ENCODE data around the gene STK10.

The STK10 gene

DNA sequence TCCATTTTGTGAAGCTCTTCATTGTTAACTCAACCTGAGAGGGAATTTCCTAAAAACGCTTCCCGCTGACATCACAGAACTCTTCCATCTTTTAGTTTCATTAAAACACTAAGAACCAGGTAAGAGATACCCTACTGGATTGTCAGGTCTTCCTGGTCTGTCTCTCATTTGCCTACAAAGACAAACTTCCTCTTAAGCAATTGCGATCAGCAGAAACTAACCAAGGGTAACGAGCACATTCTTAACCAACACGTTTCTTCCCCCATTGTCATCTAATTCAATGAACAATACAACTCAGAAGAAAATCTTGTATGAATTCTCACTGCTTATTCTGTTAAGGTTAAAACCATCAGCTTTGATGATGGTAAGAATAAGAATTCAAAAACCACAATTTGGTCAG lies 188.1 kb downstream of the STK10 start:
- H3K4me2 ChIP-seq (ENCODE audit: insufficient read depth, low read length), result no peak overlapping the region
- peaks cover 98% of the 10 kb centered on the region for H3K79me2 ChIP-seq (ENCODE audit: insufficient read depth, low read length)
- H2AFZ ChIP-seq (ENCODE audit: low read depth, low read length), result no peak overlapping the region
- H3K27me3 ChIP-seq (ENCODE audit: insufficient read depth, low read length, poor library complexity), result no peaks in the 10 kb centered on the region
- peaks cover 17% of the 10 kb centered on the region; the same call in 1 of the 2 replicates for H3K36me3 ChIP-seq (ENCODE audit: insufficient read depth, low read length)
- H3K4me1 ChIP-seq (ENCODE audit: insufficient read depth, low read length), result peaks cover 7% of the 10 kb centered on the region
- ATAC-seq (ENCODE audit: insufficient read depth, low read depth), result no peak
- no peaks in the 10 kb centered on the region for H3K9me3 ChIP-seq (ENCODE audit: insufficient read depth, low read length, severe bottlenecking)
- TF ChIP-seq, protein P1, sequence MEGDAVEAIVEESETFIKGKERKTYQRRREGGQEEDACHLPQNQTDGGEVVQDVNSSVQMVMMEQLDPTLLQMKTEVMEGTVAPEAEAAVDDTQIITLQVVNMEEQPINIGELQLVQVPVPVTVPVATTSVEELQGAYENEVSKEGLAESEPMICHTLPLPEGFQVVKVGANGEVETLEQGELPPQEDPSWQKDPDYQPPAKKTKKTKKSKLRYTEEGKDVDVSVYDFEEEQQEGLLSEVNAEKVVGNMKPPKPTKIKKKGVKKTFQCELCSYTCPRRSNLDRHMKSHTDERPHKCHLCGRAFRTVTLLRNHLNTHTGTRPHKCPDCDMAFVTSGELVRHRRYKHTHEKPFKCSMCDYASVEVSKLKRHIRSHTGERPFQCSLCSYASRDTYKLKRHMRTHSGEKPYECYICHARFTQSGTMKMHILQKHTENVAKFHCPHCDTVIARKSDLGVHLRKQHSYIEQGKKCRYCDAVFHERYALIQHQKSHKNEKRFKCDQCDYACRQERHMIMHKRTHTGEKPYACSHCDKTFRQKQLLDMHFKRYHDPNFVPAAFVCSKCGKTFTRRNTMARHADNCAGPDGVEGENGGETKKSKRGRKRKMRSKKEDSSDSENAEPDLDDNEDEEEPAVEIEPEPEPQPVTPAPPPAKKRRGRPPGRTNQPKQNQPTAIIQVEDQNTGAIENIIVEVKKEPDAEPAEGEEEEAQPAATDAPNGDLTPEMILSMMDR (IDR thresholded peaks at IDR 0.05; ENCODE audit: borderline replicate concordance, extremely low read depth, low read length, poor library complexity, severe bottlenecking), result no peak
- TF ChIP-seq EZH2 (IDR thresholded peaks at IDR 0.05; ENCODE audit: borderline replicate concordance, low read depth, low read length, severe bottlenecking), result no peak
- DNase-seq, result no peak
- no peak overlapping the region for H3K27ac ChIP-seq (ENCODE audit: low read length)
- H4K20me1 ChIP-seq (ENCODE audit: insufficient read depth, low read length), result peaks cover 52% of the 10 kb centered on the region
- H3K9ac ChIP-seq (ENCODE audit: low read depth, low read length), result no peak overlapping the region
- H3K4me3 ChIP-seq (ENCODE audit: low read depth in 1 of 2, low read length in 2 of 2), result no peak overlapping the region

DNA sequence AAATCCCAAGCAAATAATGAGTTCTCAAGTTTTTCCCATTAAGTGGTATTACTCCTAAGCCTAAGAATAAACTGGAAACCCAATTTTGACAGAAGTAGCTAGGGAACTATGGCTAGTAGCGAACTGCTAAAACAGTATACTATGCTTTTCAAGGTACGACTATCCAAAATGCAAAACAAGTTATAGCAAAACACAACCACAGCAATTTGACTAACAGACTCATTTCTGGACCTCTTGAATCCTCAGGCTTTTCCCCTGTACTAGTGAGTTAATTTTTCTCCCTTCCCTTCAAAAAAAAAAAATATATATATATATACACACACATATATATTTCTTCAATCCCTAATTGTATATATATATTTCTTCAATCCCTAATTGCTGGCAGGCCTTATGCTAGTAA lies 188.9 kb downstream of the STK10 start:
- H3K79me2 ChIP-seq (ENCODE audit: insufficient read depth, low read length), result peaks cover 98% of the 10 kb centered on the region
- ATAC-seq (ENCODE audit: insufficient read depth, low read depth) (no peak), DNase-seq (no peak)
- peaks cover 52% of the 10 kb centered on the region for H4K20me1 ChIP-seq (ENCODE audit: insufficient read depth, low read length)
- H3K4me1 ChIP-seq (ENCODE audit: insufficient read depth, low read length), result no peaks in the 10 kb centered on the region; the same call in 1 of the 2 replicates
- no peak overlapping the region for H3K4me3 ChIP-seq (ENCODE audit: low read depth in 1 of 2, low read length in 2 of 2)
- TF ChIP-seq, protein P1 (IDR thresholded peaks at IDR 0.05; ENCODE audit: borderline replicate concordance, extremely low read depth, low read length, poor library complexity, severe bottlenecking), result no peak
- TF ChIP-seq EZH2 (IDR thresholded peaks at IDR 0.05; ENCODE audit: borderline replicate concordance, low read depth, low read length, severe bottlenecking), result no peak
- H3K27me3 ChIP-seq (ENCODE audit: insufficient read depth, low read length, poor library complexity), result no peaks in the 10 kb centered on the region
- no peak overlapping the region for H2AFZ ChIP-seq (ENCODE audit: low read depth, low read length)
- H3K27ac ChIP-seq (ENCODE audit: low read length), result no peak overlapping the region
- H3K9me3 ChIP-seq (ENCODE audit: insufficient read depth, low read length, severe bottlenecking), result no peaks in the 10 kb centered on the region
- H3K4me2 ChIP-seq (ENCODE audit: insufficient read depth, low read length), result no peak overlapping the region
- H3K36me3 ChIP-seq (ENCODE audit: insufficient read depth, low read length), result peaks cover 17% of the 10 kb centered on the region; the same call in 1 of the 2 replicates
- no peak overlapping the region for H3K9ac ChIP-seq (ENCODE audit: low read depth, low read length)

GRCh38 chr5:171997011-171997410 lies 191.0 kb downstream of the STK10 start:
- peaks cover 98% of the 10 kb centered on the region for H3K79me2 ChIP-seq (ENCODE audit: insufficient read depth, low read length)
- no peak for ATAC-seq (ENCODE audit: insufficient read depth, low read depth)
- TF ChIP-seq, protein P1 (IDR thresholded peaks at IDR 0.05; ENCODE audit: borderline replicate concordance, extremely low read depth, low read length, poor library complexity, severe bottlenecking), result no peak
- no peak for TF ChIP-seq EZH2 (IDR thresholded peaks at IDR 0.05; ENCODE audit: borderline replicate concordance, low read depth, low read length, severe bottlenecking)
- no peaks in the 10 kb centered on the region for H3K4me1 ChIP-seq (ENCODE audit: insufficient read depth, low read length)
- H2AFZ ChIP-seq (ENCODE audit: low read depth, low read length), result no peak overlapping the region
- no peak overlapping the region for H3K4me3 ChIP-seq (ENCODE audit: low read depth in 1 of 2, low read length in 2 of 2)
- no peak overlapping the region for H3K9ac ChIP-seq (ENCODE audit: low read depth, low read length)
- no peak overlapping the region for H3K27ac ChIP-seq (ENCODE audit: low read length)
- no peaks in the 10 kb centered on the region for H3K9me3 ChIP-seq (ENCODE audit: insufficient read depth, low read length, severe bottlenecking)
- peaks cover 32% of the 10 kb centered on the region; the same call in 1 of the 2 replicates for H3K36me3 ChIP-seq (ENCODE audit: insufficient read depth, low read length)
- no peak for DNase-seq
- H3K4me2 ChIP-seq (ENCODE audit: insufficient read depth, low read length), result no peak overlapping the region
- no peaks in the 10 kb centered on the region for H3K27me3 ChIP-seq (ENCODE audit: insufficient read depth, low read length, poor library complexity)
- peaks cover 51% of the 10 kb centered on the region for H4K20me1 ChIP-seq (ENCODE audit: insufficient read depth, low read length)

DNA sequence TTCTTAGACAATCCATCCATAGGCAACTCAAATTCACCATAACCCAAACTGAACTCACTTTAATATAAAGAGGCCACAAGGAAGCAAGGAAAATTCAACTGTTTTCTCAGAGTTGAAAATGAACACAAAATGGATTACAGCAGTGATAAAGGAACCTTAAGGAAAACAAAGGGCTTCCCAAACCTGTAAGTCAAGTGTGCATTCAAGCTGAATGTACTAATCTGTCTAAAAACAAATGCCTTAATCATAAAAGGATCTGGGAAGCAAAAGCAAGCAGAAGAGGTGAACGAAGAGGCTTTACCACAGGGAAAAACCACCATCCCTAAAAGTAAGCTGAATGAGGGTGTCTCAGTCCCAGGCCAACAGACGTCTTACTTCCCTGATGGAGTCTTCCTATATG lies 195.2 kb downstream of the STK10 start:
- Histone ChIP-seq H2AFZ (ENCODE audit: low read depth, low read length) (no peak overlapping the region), H3K9ac (ENCODE audit: low read depth, low read length) (no peak overlapping the region), H3K9me3 (ENCODE audit: insufficient read depth, low read length, severe bottlenecking) (no peaks in the 10 kb centered on the region), H3K4me2 (ENCODE audit: insufficient read depth, low read length) (no peak overlapping the region), H3K79me2 (ENCODE audit: insufficient read depth, low read length) (peaks cover 93% of the 10 kb centered on the region), H3K27ac (ENCODE audit: low read length) (no peak overlapping the region), H3K36me3 (ENCODE audit: insufficient read depth, low read length) (peaks cover 43% of the 10 kb centered on the region), H3K4me1 (ENCODE audit: insufficient read depth, low read length) (no peaks in the 10 kb centered on the region), H3K4me3 (ENCODE audit: low read depth in 1 of 2, low read length in 2 of 2) (no peak overlapping the region), H3K27me3 (ENCODE audit: insufficient read depth, low read length, poor library complexity) (no peaks in the 10 kb centered on the region), H4K20me1 (ENCODE audit: insufficient read depth, low read length) (peaks cover 45% of the 10 kb centered on the region)
- ATAC-seq (ENCODE audit: insufficient read depth, low read depth), result no peak
- TF ChIP-seq, protein P1 (IDR thresholded peaks at IDR 0.05; ENCODE audit: borderline replicate concordance, extremely low read depth, low read length, poor library complexity, severe bottlenecking), result no peak
- TF ChIP-seq EZH2 (IDR thresholded peaks at IDR 0.05; ENCODE audit: borderline replicate concordance, low read depth, low read length, severe bottlenecking), result no peak
- DNase-seq, result no peak
